K562 (cell line): ENCODE data around the gene CD300A. TPM values are rescaled to one million over a fixed set of nuclear protein-coding genes. Genes with fewer than 3 reads are reported as not detected.

ENCODE experiments used
- ATF3 ChIP-seq, 2 experiments: fragments of 450-650 bp in 1 of 2; sonication (generic) in 1 of 2; formaldehyde crosslinking in 1 of 2; IDR thresholded peaks in 1 of 2; conservative IDR thresholded peaks in 1 of 2; 2 replicates each; pipeline versions ENCODE4 v1.6.1 to v1.8.1; 2016 to 2023; ENCODE audit warnings: mild to moderate bottlenecking in 2 of 2, moderate library complexity in 2 of 2, inconsistent platforms in 1 of 2, missing genetic modification reagents in 1 of 2
- CBFA2T3 ChIP-seq: fragments of 450-650 bp; IDR thresholded peaks from 2 replicates; pipeline ENCODE4 v1.6.1; 2017
- EWSR1 ChIP-seq: fragments of 450-650 bp; IDR thresholded peaks from 2 replicates; pipeline ENCODE4 v1.6.1; 2018; ENCODE audit warnings: borderline replicate concordance, mild to moderate bottlenecking, low read depth, moderate library complexity; ENCODE audit not compliant: partially characterized antibody
- HNRNPUL1 ChIP-seq: fragments of 200-400 bp; formaldehyde crosslinking; IDR thresholded peaks from 2 replicates; pipeline ENCODE4 v1.6.1; 2017; ENCODE audit warnings: low read length
- KDM1A ChIP-seq, 2 experiments: fragments of 450-650 bp; IDR thresholded peaks; 2 replicates each; pipeline ENCODE4 v1.6.1; 2016; ENCODE audit warnings: mild to moderate bottlenecking in 2 of 2
- MEF2D ChIP-seq: conservative IDR thresholded peaks from 2 replicates; pipeline ENCODE4 v1.6.1; 2016; ENCODE audit warnings: low read depth, missing genetic modification characterization, missing compliant biosample characterization
- NR2C1 ChIP-seq, 2 experiments: fragments of 450-650 bp; IDR thresholded peaks; 2 replicates each; pipeline ENCODE4 v1.6.1; 2017; ENCODE audit warnings: mild to moderate bottlenecking in 2 of 2, antibody characterized with exemption in 1 of 2, inconsistent platforms in 1 of 2, missing compliant biosample characterization in 1 of 2, missing genetic modification characterization in 1 of 2
- SAFB2 ChIP-seq: fragments of 200-400 bp; formaldehyde crosslinking; IDR thresholded peaks from 2 replicates; pipeline ENCODE4 v1.6.1; 2018; ENCODE audit warnings: borderline replicate concordance, low read length, low read depth, moderate library complexity; ENCODE audit not compliant: severe bottlenecking
- SIX5 ChIP-seq, 2 experiments: IDR thresholded peaks; 2 replicates each; pipeline ENCODE4 v1.6.1; 2011; ENCODE audit warnings: low read length in 2 of 2, borderline replicate concordance in 1 of 2, low read depth in 1 of 2, mild to moderate bottlenecking in 1 of 2, moderate library complexity in 1 of 2; ENCODE audit not compliant: insufficient read depth in 1 of 2
- TBP ChIP-seq: optimal IDR thresholded peaks from 2 replicates; pipeline ENCODE3; 2011; ENCODE audit warnings: low read depth, low read length, improper control_type of control experiment
- TCFL5 ChIP-seq: fragments of 250-450 bp; sonication (Bioruptor Pico); conservative IDR thresholded peaks from 2 replicates; pipeline ENCODE4 v1.6.1; 2021; ENCODE audit warnings: mild to moderate bottlenecking, moderate library complexity, matching md5 sums
- TSHZ1 ChIP-seq: fragments of 250-450 bp; sonication (Bioruptor Pico); IDR thresholded peaks from 2 replicates; pipeline ENCODE4 v1.4.0; 2020; ENCODE audit warnings: mild to moderate bottlenecking, moderate library complexity
- XRCC3 ChIP-seq: fragments of 450-650 bp; IDR thresholded peaks from 2 replicates; pipeline ENCODE4 v1.6.1; 2017; ENCODE audit warnings: mild to moderate bottlenecking, moderate library complexity
- XRCC4 ChIP-seq: IDR thresholded peaks from one replicate; pipeline ENCODE4 v1.6.1; 2011; ENCODE audit not compliant: insufficient read depth, insufficient read length; ENCODE audit errors: extremely low read depth
- ZBTB11 ChIP-seq, 3 experiments: fragments of 200-800 bp in 1 of 3; fragments of 250-450 bp in 1 of 3; fragments of 450-650 bp in 1 of 3; sonication (Bioruptor Pico) in 1 of 3; sonication (Bioruptor generic) in 1 of 3; formaldehyde crosslinking in 1 of 3; IDR thresholded peaks; 2 replicates each; pipeline versions ENCODE4 v1.6.1 to v1.8.0; 2016 to 2022; ENCODE audit warnings: mild to moderate bottlenecking in 2 of 3, missing genetic modification characterization in 2 of 3, missing compliant biosample characterization in 1 of 3, moderate library complexity in 1 of 3
- ZNF224 ChIP-seq: sonication (generic); formaldehyde crosslinking; IDR thresholded peaks from 2 replicates; pipeline ENCODE4 v1.8.0; 2022; ENCODE audit warnings: mild to moderate bottlenecking, missing genetic modification reagents
- ZNF253 ChIP-seq: fragments of 250-450 bp; sonication (Bioruptor Pico); conservative IDR thresholded peaks from 2 replicates; pipeline ENCODE4 v1.6.1; 2021; ENCODE audit warnings: mild to moderate bottlenecking
- ZNF444 ChIP-seq: fragments of 250-450 bp; sonication (Bioruptor Pico); IDR thresholded peaks from 2 replicates; pipeline ENCODE4 v1.4.0; 2020; ENCODE audit warnings: mild to moderate bottlenecking, moderate library complexity
- ZNF551 ChIP-seq: fragments of 250-450 bp; sonication (Bioruptor Pico); IDR thresholded peaks from 2 replicates; pipeline ENCODE4 v1.5.0; 2021; ENCODE audit warnings: mild to moderate bottlenecking, moderate library complexity
- polyA plus RNA-seq, 8 experiments: library from polyadenylated mRNA; depleted of rRNA in 4 of 8; stranded (reverse) in 5 of 8; unstranded in 3 of 8; fragments of >200 nt; fragmentation: Nextera tagmentation in 2 of 8; fragmentation: Illumina TruSeq in 1 of 8; extraction: Ambion mirVana in 2 of 8; extraction: Trizol in 1 of 8; gene quantifications; 2 replicates each; pipeline versions ENCODE4 v1.2.1 to v1.2.3, GENCODE V29; 2011 to 2014; ENCODE audit warnings: inconsistent platforms in 1 of 8, missing spikeins in 1 of 8
- total RNA-seq, 7 experiments: library from RNA; depleted of rRNA in 6 of 7; stranded (reverse); fragments of >200 nt in 6 of 7; fragmentation: Illumina TruSeq in 2 of 7; extraction: Trizol in 2 of 7; gene quantifications; 2 replicates each; pipeline versions ENCODE4 v1.2.1 to v1.2.3, GENCODE V29; 2011 to 2021; ENCODE audit warnings: low replicate concordance in 1 of 7

Gene CD300A
- total and polyA plus RNA-seq, 9 of the 15 experiments (the other 6 are each of a cell fraction or from before 2014, with no cell fraction given), result 0.21 to 1.7 (median 0.41) TPM; not detected in 1

GRCh38 chr17:74514632-74515334 is 48.3 kb downstream of the CD300A start (continued):
- TF ChIP-seq XRCC3 (no peak), TBP (no peak), ZNF444 (CRISPR knock-in tag) (no peak), ZBTB11 (CRISPR knock-in tag; IDR thresholded peaks at IDR 0.05) (0 out of 6 replicates have a peak, but pooled peaks of 1 of the 3 experiments have one; percentile 24), SAFB2 (no peak), CBFA2T3 (peak; percentile 14; the same call in 1 of the 2 replicates), SIX5 (IDR thresholded peaks at IDR 0.05; ENCODE audit: borderline replicate concordance in 1 of 2, insufficient read depth in 1 of 2, low read depth in 1 of 2, low read length in 2 of 2) (no peak), NR2C1 (IDR thresholded peaks at IDR 0.05) (peak; percentile 66), NR2C1 (tag; IDR thresholded peaks at IDR 0.05) (no peak; the same call in 1 of the 2 replicates), ZNF224 (CRISPR knock-in tag) (no peak), TCFL5 (no peak), TSHZ1 (CRISPR knock-in tag) (no peak), XRCC4 (no peak), EWSR1 (no peak), MEF2D (tag) (peak; percentile 70), HNRNPUL1 (no peak), ATF3 (IDR thresholded peaks at IDR 0.05) (peak; percentile 99), ATF3 (CRISPR knock-in tag; conservative IDR thresholded peaks at IDR 0.05) (peak; percentile 96), ZNF253 (no peak), ZNF551 (CRISPR knock-in tag) (no peak), KDM1A (IDR thresholded peaks at IDR 0.05) (0 out of 4 replicates have a peak, but pooled peaks of 1 of the 2 experiments have one; percentile 31)
